DOHH2 (cell line): ENCODE results near the gene GSK3B.

Experiments used
- H3F3A ChIP-seq: fragments of 200-600 bp; sonication (generic), shearing (Covaris generic); 2 replicates; pipeline ENCODE4 v1.6.0; 2016; ENCODE audit warnings: antibody characterized with exemption, mild to moderate bottlenecking; ENCODE audit not compliant: control insufficient read depth, insufficient read depth
- H3K27ac ChIP-seq: fragments of 200-600 bp; sonication (generic); 2 replicates; pipeline ENCODE4 v1.5.1; 2014; ENCODE audit warnings: low read depth, mild to moderate bottlenecking, low read length, moderate library complexity
- H3K27me3 ChIP-seq: fragments of 200-600 bp; sonication (generic); 2 replicates; pipeline ENCODE4 v1.6.1; 2014; ENCODE audit warnings: mild to moderate bottlenecking, low read length, mixed read lengths; ENCODE audit not compliant: control insufficient read depth
- H3K36me3 ChIP-seq: fragments of 200-600 bp; sonication (generic); 2 replicates; pipeline ENCODE4 v1.6.1; 2014; ENCODE audit warnings: mild to moderate bottlenecking, low read length, moderate library complexity, mixed read lengths; ENCODE audit not compliant: control insufficient read depth
- H3K4me1 ChIP-seq: fragments of 200-600 bp; sonication (generic); 2 replicates; pipeline ENCODE4 v1.6.1; 2014; ENCODE audit warnings: mild to moderate bottlenecking, low read length, mixed read lengths; ENCODE audit not compliant: control insufficient read depth
- H3K4me2 ChIP-seq: fragments of 200-600 bp; sonication (generic); 2 replicates; pipeline ENCODE4 v1.6.0; 2014; ENCODE audit warnings: mild to moderate bottlenecking, low read length, moderate library complexity
- H3K4me3 ChIP-seq: fragments of 200-600 bp; sonication (generic); 2 replicates; pipeline ENCODE4 v1.5.1; 2014; ENCODE audit warnings: mild to moderate bottlenecking, low read length, mixed read lengths
- H3K79me2 ChIP-seq: fragments of 200-600 bp; sonication (generic); 2 replicates; pipeline ENCODE4 v1.6.1; 2014; ENCODE audit warnings: mild to moderate bottlenecking, low read length, mixed read lengths; ENCODE audit not compliant: control insufficient read depth
- H3K9me2 ChIP-seq: fragments of 200-600 bp; sonication (generic); replicated peaks from 2 replicates; pipeline ENCODE4 v1.6.1; 2014; ENCODE audit warnings: mild to moderate bottlenecking, low read length, mixed read lengths; ENCODE audit not compliant: control insufficient read depth
- H3K9me3 ChIP-seq: fragments of 200-600 bp; sonication (generic); 2 replicates; pipeline ENCODE4 v1.6.1; 2014; ENCODE audit warnings: antibody characterized with exemption, low read length, mixed read lengths; ENCODE audit not compliant: control insufficient read depth, insufficient read depth
- H4K20me1 ChIP-seq: fragments of 200-600 bp; sonication (generic); 2 replicates; pipeline ENCODE4 v1.6.0; 2014; ENCODE audit warnings: low read depth, mild to moderate bottlenecking, antibody characterized with exemption, low read length, moderate library complexity; ENCODE audit not compliant: control insufficient read depth, insufficient read depth
- CTCF ChIP-seq: fragments of 200-600 bp; sonication (generic); IDR thresholded peaks from one replicate; pipeline ENCODE4 v1.5.1; 2014; ENCODE audit warnings: antibody characterized with exemption, mild to moderate bottlenecking, low read depth, low read length; ENCODE audit not compliant: poor library complexity, severe bottlenecking
- EZH2phosphoT487 ChIP-seq: fragments of 200-600 bp; sonication (generic); IDR thresholded peaks from 2 replicates; pipeline ENCODE4 v1.6.1; 2017; ENCODE audit warnings: borderline replicate concordance, mild to moderate bottlenecking, antibody characterized with exemption, low read length, moderate library complexity, mixed read lengths

Gene GSK3B

GRCh38 chr3:120139140-120139539 is 44.9 kb upstream of the GSK3B start:
- TF ChIP-seq EZH2phosphoT487 = no peak
- no peak for TF ChIP-seq CTCF
- Histone ChIP-seq H3F3A (no peaks in the 10 kb centered on the region), H3K4me2 (no peak overlapping the region), H3K4me3 (no peak overlapping the region), H3K27ac (no peak overlapping the region), H3K27me3 (no peaks in the 10 kb centered on the region), H4K20me1 (no peaks in the 10 kb centered on the region), H3K4me1 (no peaks in the 10 kb centered on the region), H3K9me2 (no peaks in the 10 kb centered on the region), H3K9me3 (no peaks in the 10 kb centered on the region), H3K36me3 (no peaks in the 10 kb centered on the region), H3K79me2 (no peaks in the 10 kb centered on the region)

- H3K79me2 ChIP-seq = no peaks in the 10 kb centered on the region
Observed at GRCh38 chr3:120137548-120137947, 43.3 kb upstream of the GSK3B start.

DNA sequence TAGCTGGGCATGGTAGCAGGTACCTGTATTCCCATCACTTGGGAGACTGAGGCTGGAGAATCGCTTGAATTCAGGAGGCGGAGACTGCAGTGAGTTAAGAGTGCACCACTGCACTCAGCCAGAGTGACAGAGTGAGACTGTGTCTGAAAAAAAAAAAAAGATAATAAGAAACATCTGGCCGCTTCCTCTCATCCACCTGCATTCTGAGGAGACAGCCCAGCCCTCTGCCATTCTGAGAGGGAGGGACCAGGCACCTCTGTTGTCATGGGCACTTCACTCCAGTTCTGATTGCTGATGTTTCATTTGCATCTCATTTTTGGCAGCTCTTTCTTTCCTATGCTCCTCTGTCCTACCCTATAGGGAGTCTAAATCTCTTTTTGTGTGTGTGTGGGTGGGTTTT is 36.4 kb upstream of the GSK3B start:
- Histone ChIP-seq H3K9me3 (no peaks in the 10 kb centered on the region), H3K27me3 (no peaks in the 10 kb centered on the region), H3K79me2 (no peaks in the 10 kb centered on the region), H3K27ac (no peak overlapping the region), H3K4me2 (no peak overlapping the region), H3K36me3 (no peaks in the 10 kb centered on the region), H3K9me2 (no peaks in the 10 kb centered on the region), H3K4me1 (no peaks in the 10 kb centered on the region), H4K20me1 (no peaks in the 10 kb centered on the region), H3F3A (no peaks in the 10 kb centered on the region), H3K4me3 (no peak overlapping the region)
- TF ChIP-seq CTCF (no peak), EZH2phosphoT487 (no peak)

More at GRCh38 chr3:120137548-120137947, 43.3 kb upstream of the GSK3B start:
- Histone ChIP-seq H3F3A (no peaks in the 10 kb centered on the region), H4K20me1 (no peaks in the 10 kb centered on the region), H3K9me3 (no peaks in the 10 kb centered on the region), H3K27me3 (no peaks in the 10 kb centered on the region), H3K36me3 (no peaks in the 10 kb centered on the region), H3K4me2 (no peak overlapping the region), H3K9me2 (no peaks in the 10 kb centered on the region), H3K4me1 (no peaks in the 10 kb centered on the region), H3K27ac (no peak overlapping the region), H3K4me3 (no peak overlapping the region)
- no peak for TF ChIP-seq CTCF
- TF ChIP-seq EZH2phosphoT487 = no peak
